PFSK-1 (cell line): ENCODE results near the gene RIN2.

Experiments used
- FOXP2 ChIP-seq: optimal IDR thresholded peaks from 2 replicates; pipeline ENCODE3; 2011; ENCODE audit warnings: borderline replicate concordance, control low read depth, inconsistent platforms; ENCODE audit not compliant: insufficient read depth; ENCODE audit errors: extremely low read length, extremely low read depth
- REST ChIP-seq, 2 experiments: IDR thresholded peaks; 2 replicates each; pipeline versions ENCODE4 v1.6.1 to v1.8.0; 2011 to 2012; ENCODE audit warnings: low read depth in 2 of 2, low read length in 2 of 2, control low read depth in 1 of 2, inconsistent platforms in 1 of 2, mild to moderate bottlenecking in 1 of 2, moderate library complexity in 1 of 2; ENCODE audit not compliant: insufficient read depth in 1 of 2
- SIN3A ChIP-seq: IDR thresholded peaks from 2 replicates; pipeline ENCODE4 v1.6.1; 2012; ENCODE audit warnings: mild to moderate bottlenecking, low read length, moderate library complexity, borderline replicate concordance; ENCODE audit not compliant: insufficient read depth
- TAF1 ChIP-seq: IDR thresholded peaks from 2 replicates; pipeline ENCODE4 v1.6.1; 2012; ENCODE audit warnings: low read length, control low read depth, borderline replicate concordance; ENCODE audit not compliant: insufficient read depth

DNA sequence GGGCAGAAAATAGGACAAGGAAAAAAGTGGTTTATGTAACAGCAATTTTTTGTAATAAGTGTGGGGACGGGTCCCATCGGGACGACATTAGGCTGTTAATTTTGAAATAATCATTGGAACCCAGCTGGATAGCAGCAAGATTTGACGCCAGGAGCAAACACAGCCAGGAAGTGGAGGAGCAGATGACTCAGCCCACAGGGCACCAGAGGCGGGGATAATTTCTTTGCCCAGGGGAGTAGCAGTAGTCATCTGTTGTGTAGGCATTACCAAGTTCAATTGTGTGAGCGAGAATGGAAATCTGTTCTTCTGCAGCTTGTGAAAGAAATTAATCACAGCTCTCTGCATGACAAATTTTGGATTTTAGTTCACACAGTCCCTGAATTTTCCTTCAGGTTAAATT is 22.6 kb upstream of the RIN2 start:
- peak; percentile 64 for TF ChIP-seq FOXP2
- peak in 1 of 2 experiments; percentile 49; a peak in 1 of 4 replicates for TF ChIP-seq REST (IDR thresholded peaks at IDR 0.05; ENCODE audit: insufficient read depth in 1 of 2, low read depth in 2 of 2, low read length in 2 of 2)
- TF ChIP-seq TAF1: no peak
- no peak for TF ChIP-seq SIN3A
